ENCODE data around the gene BCL2L11. TPM values are rescaled to one million over a fixed set of nuclear protein-coding genes. Genes with fewer than 3 reads are reported as not detected.

BCL2L11 gene
- total and polyA plus RNA-seq, 8 donors = 16.7 to 35.7 (median 27.5) TPM

GRCh38 chr2:111207851-111208250, 87.1 kb downstream of the BCL2L11 start:
- DNase-seq (no peak), ATAC-seq (no peak)
- TF ChIP-seq CTCF (IDR thresholded peaks at IDR 0.05) = no peak
- Histone ChIP-seq H3K4me3 (no peak overlapping the region), H3K27me3 (no peaks in the 10 kb centered on the region), H3K27ac (no peak overlapping the region), H3K9me3 (peaks cover 0 to 2% of the 10 kb centered on the region in 2 donors), H3K36me3 (no peaks in the 10 kb centered on the region), H3K4me1 (no peaks in the 10 kb centered on the region)
- intact Hi-C loops (cut with DNase I) = no loop called here

GRCh38 chr2:111208639-111209038, 87.9 kb downstream of the BCL2L11 start:
- TF ChIP-seq CTCF (IDR thresholded peaks at IDR 0.05) = no peak
- ATAC-seq (no peak), DNase-seq (no peak)
- Histone ChIP-seq H3K4me3 (no peak overlapping the region), H3K9me3 (peaks cover 0 to 6% of the 10 kb centered on the region in 2 donors), H3K36me3 (no peaks in the 10 kb centered on the region), H3K27ac (no peak overlapping the region), H3K27me3 (no peaks in the 10 kb centered on the region), H3K4me1 (no peaks in the 10 kb centered on the region)
- intact Hi-C loops (cut with DNase I) = no loop called here

- Histone ChIP-seq H3K9me3 (peaks cover 0 to 10% of the 10 kb centered on the region in 2 donors), H3K27me3 (no peaks in the 10 kb centered on the region), H3K4me1 (no peaks in the 10 kb centered on the region), H3K4me3 (no peak overlapping the region), H3K27ac (no peak overlapping the region), H3K36me3 (no peaks in the 10 kb centered on the region)
- peak; percentile 64 for ATAC-seq
- intact Hi-C loops (cut with DNase I) = no loop called here
- TF ChIP-seq CTCF (IDR thresholded peaks at IDR 0.05) = no peak
- DNase-seq = no peak
Observed at GRCh38 chr2:111209045-111209514, 88.4 kb downstream of the BCL2L11 start.

- intact Hi-C loops (cut with DNase I) = no loop called here
- peaks cover 0 to 20% of the 10 kb centered on the region in 2 donors for H3K9me3 ChIP-seq
- no peak overlapping the region for H3K4me3 ChIP-seq
- no peaks in the 10 kb centered on the region for H3K27me3 ChIP-seq
- no peak overlapping the region for H3K27ac ChIP-seq
- no peaks in the 10 kb centered on the region for H3K36me3 ChIP-seq
- DNase-seq (no peak), ATAC-seq (no peak)
- no peak for TF ChIP-seq CTCF (IDR thresholded peaks at IDR 0.05)
- no peaks in the 10 kb centered on the region for H3K4me1 ChIP-seq
Observed at GRCh38 chr2:111210036-111210435, 89.3 kb downstream of the BCL2L11 start.

- Histone ChIP-seq H3K4me3 (no peak overlapping the region), H3K36me3 (peaks cover 0 to 3% of the 10 kb centered on the region in 2 donors), H3K27ac (no peak overlapping the region), H3K9me3 (peaks cover 0 to 28% of the 10 kb centered on the region in 2 donors), H3K4me1 (no peaks in the 10 kb centered on the region), H3K27me3 (no peaks in the 10 kb centered on the region)
- no peak for TF ChIP-seq CTCF (IDR thresholded peaks at IDR 0.05)
- ATAC-seq (no peak), DNase-seq (no peak)
- intact Hi-C loops (cut with DNase I) = no loop called here
Observed at GRCh38 chr2:111213877-111214276, 93.2 kb downstream of the BCL2L11 start.

All from left lung (tissue), 10 donors.